ENCODE data around the gene NOP53.

GRCh38 chr19:47766359-47766620 lies 20.9 kb downstream of the NOP53 start:
- TF ChIP-seq, protein P1, sequence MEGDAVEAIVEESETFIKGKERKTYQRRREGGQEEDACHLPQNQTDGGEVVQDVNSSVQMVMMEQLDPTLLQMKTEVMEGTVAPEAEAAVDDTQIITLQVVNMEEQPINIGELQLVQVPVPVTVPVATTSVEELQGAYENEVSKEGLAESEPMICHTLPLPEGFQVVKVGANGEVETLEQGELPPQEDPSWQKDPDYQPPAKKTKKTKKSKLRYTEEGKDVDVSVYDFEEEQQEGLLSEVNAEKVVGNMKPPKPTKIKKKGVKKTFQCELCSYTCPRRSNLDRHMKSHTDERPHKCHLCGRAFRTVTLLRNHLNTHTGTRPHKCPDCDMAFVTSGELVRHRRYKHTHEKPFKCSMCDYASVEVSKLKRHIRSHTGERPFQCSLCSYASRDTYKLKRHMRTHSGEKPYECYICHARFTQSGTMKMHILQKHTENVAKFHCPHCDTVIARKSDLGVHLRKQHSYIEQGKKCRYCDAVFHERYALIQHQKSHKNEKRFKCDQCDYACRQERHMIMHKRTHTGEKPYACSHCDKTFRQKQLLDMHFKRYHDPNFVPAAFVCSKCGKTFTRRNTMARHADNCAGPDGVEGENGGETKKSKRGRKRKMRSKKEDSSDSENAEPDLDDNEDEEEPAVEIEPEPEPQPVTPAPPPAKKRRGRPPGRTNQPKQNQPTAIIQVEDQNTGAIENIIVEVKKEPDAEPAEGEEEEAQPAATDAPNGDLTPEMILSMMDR (conservative IDR thresholded peaks at IDR 0.05; ENCODE audit: low read depth, low read length) = no peak
- TF ChIP-seq POLR2A (IDR thresholded peaks at IDR 0.05; ENCODE audit: low read depth, low read length) (no peak), SMC3 (IDR thresholded peaks at IDR 0.05; ENCODE audit: low read depth, low read length) (no peak), MAZ (IDR thresholded peaks at IDR 0.05; ENCODE audit: borderline replicate concordance, low read depth, low read length) (no peak), NFE2L2 (IDR thresholded peaks at IDR 0.05; ENCODE audit: low read depth, low read length) (no peak), CEBPB (IDR thresholded peaks at IDR 0.05; ENCODE audit: low read depth, low read length) (no peak)
- TF ChIP-seq, protein P2, sequence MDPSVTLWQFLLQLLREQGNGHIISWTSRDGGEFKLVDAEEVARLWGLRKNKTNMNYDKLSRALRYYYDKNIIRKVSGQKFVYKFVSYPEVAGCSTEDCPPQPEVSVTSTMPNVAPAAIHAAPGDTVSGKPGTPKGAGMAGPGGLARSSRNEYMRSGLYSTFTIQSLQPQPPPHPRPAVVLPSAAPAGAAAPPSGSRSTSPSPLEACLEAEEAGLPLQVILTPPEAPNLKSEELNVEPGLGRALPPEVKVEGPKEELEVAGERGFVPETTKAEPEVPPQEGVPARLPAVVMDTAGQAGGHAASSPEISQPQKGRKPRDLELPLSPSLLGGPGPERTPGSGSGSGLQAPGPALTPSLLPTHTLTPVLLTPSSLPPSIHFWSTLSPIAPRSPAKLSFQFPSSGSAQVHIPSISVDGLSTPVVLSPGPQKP (IDR thresholded peaks at IDR 0.05; ENCODE audit: borderline replicate concordance, low read depth, low read length) = no peak

Data from IMR-90 (cell line).